Neural cell (in vitro differentiated cells): ENCODE results near the gene GAB1. TPM values are rescaled to one million over a fixed set of nuclear protein-coding genes. Genes with fewer than 3 reads are reported as not detected.

Source experiments
- H2AFZ ChIP-seq: fragments of 200-600, 300-800 bp; sonication (generic), shearing (Covaris generic); 2 replicates; pipeline ENCODE4 v1.6.0; 2014; ENCODE audit warnings: low read depth, mild to moderate bottlenecking, antibody characterized with exemption, low read length, moderate library complexity
- H3F3A ChIP-seq: fragments of 200-600 bp; shearing (Covaris generic); 2 replicates; pipeline ENCODE4 v1.6.1; 2016; ENCODE audit warnings: mild to moderate bottlenecking, moderate library complexity, mixed read lengths, antibody characterized with exemption, low read length; ENCODE audit not compliant: insufficient read depth, poor library complexity, severe bottlenecking
- H3K27ac ChIP-seq: fragments of 200-600, 300-800 bp; sonication (generic), shearing (Covaris generic); 2 replicates; pipeline ENCODE4 v1.5.1; 2014; ENCODE audit warnings: mild to moderate bottlenecking, low read length, moderate library complexity
- H3K27me3 ChIP-seq: fragments of 300-800, 200-600 bp; sonication (generic), shearing (Covaris generic); 2 replicates; pipeline ENCODE4 v1.6.0; 2014; ENCODE audit warnings: mild to moderate bottlenecking, low read depth, low read length, moderate library complexity; ENCODE audit not compliant: insufficient read depth
- H3K36me3 ChIP-seq: fragments of 300-800, 200-600 bp; sonication (generic), shearing (Covaris generic); 2 replicates; pipeline ENCODE4 v1.5.1; 2014; ENCODE audit warnings: mild to moderate bottlenecking, antibody characterized with exemption, low read length, moderate library complexity; ENCODE audit not compliant: insufficient read depth
- H3K4me2 ChIP-seq: fragments of 300-800, 200-600 bp; sonication (generic), shearing (Covaris generic); 2 replicates; pipeline ENCODE4 v1.6.0; 2014; ENCODE audit warnings: mild to moderate bottlenecking, low read length
- H3K4me3 ChIP-seq: fragments of 300-800, 200-600 bp; sonication (generic), shearing (Covaris generic); 2 replicates; pipeline ENCODE4 v1.5.1; 2014; ENCODE audit warnings: mild to moderate bottlenecking, low read length, moderate library complexity
- H3K79me2 ChIP-seq: fragments of 200-600 bp; shearing (Covaris generic); replicated peaks from 2 replicates; pipeline ENCODE4 v1.6.0; 2014; ENCODE audit warnings: mild to moderate bottlenecking, low read length, moderate library complexity; ENCODE audit not compliant: insufficient read depth
- H3K9ac ChIP-seq: fragments of 300-800, 200-600 bp; sonication (generic), shearing (Covaris generic); 2 replicates; pipeline ENCODE4 v1.6.1; 2016; ENCODE audit warnings: mild to moderate bottlenecking, low read length, mixed read lengths
- H3K9me2 ChIP-seq: fragments of 200-600 bp; shearing (Covaris generic); 2 replicates; pipeline ENCODE4 v1.6.1; 2016; ENCODE audit warnings: mild to moderate bottlenecking, low read length, mixed read lengths; ENCODE audit not compliant: insufficient read depth
- H3K9me3 ChIP-seq: fragments of 200-600, 300-800 bp; sonication (generic), shearing (Covaris generic); 2 replicates; pipeline ENCODE4 v1.6.1; 2016; ENCODE audit warnings: mild to moderate bottlenecking, mixed run types, low read length, moderate library complexity, mixed read lengths
- H4K20me1 ChIP-seq: fragments of 200-600 bp; shearing (Covaris generic); 2 replicates; pipeline ENCODE4 v1.6.1; 2016; ENCODE audit warnings: mild to moderate bottlenecking, mixed run types; ENCODE audit not compliant: insufficient read depth
- CTCF ChIP-seq: fragments of 450-650 bp; IDR thresholded peaks from 2 replicates; pipeline ENCODE4 v1.5.1; 2014; ENCODE audit warnings: antibody characterized with exemption, mild to moderate bottlenecking, moderate library complexity; ENCODE audit not compliant: poor library complexity, severe bottlenecking
- EP300 ChIP-seq: fragments of 450-650 bp; conservative IDR thresholded peaks from 2 replicates; pipeline ENCODE4 v1.6.1; 2014; ENCODE audit warnings: antibody characterized with exemption, mild to moderate bottlenecking, moderate library complexity; ENCODE audit not compliant: poor library complexity, severe bottlenecking
- EZH2 ChIP-seq: fragments of 200-600, 300-800 bp; shearing (Covaris generic), sonication (generic); IDR thresholded peaks from 2 replicates; pipeline ENCODE4 v1.6.1; 2014; ENCODE audit warnings: antibody characterized with exemption, low read length, borderline replicate concordance, mild to moderate bottlenecking; ENCODE audit not compliant: insufficient read depth, poor library complexity, severe bottlenecking
- MXI1 ChIP-seq: fragments of 450-650 bp; conservative IDR thresholded peaks from 2 replicates; pipeline ENCODE4 v1.6.1; 2014; ENCODE audit warnings: antibody characterized with exemption, mild to moderate bottlenecking; ENCODE audit not compliant: poor library complexity, severe bottlenecking
- POLR2AphosphoS5 ChIP-seq: IDR thresholded peaks from 2 replicates; pipeline ENCODE4 v1.6.1; 2012
- RAD21 ChIP-seq: fragments of 450-650 bp; conservative IDR thresholded peaks from 2 replicates; pipeline ENCODE4 v1.6.1; 2014; ENCODE audit warnings: antibody characterized with exemption, mild to moderate bottlenecking, moderate library complexity
- REST ChIP-seq: IDR thresholded peaks from 2 replicates; pipeline ENCODE4 v1.6.1; 2012; ENCODE audit warnings: borderline replicate concordance
- SMC3 ChIP-seq: fragments of 450-650 bp; conservative IDR thresholded peaks from 2 replicates; pipeline ENCODE4 v1.6.1; 2014; ENCODE audit warnings: antibody characterized with exemption, mild to moderate bottlenecking, moderate library complexity; ENCODE audit not compliant: poor library complexity
- TAF1 ChIP-seq: IDR thresholded peaks from 2 replicates; pipeline ENCODE4 v1.6.1; 2012; ENCODE audit warnings: low read depth
- polyA plus RNA-seq: library from polyadenylated mRNA; depleted of rRNA; stranded (reverse); fragments of >200 nt; gene quantifications from 2 replicates; pipeline ENCODE4 v1.2.3, GENCODE V29; 2014

Gene GAB1
- polyA plus RNA-seq, 1 donor from 2014 or later, result 2.4 TPM

- no peaks in the 10 kb centered on the region for H3K79me2 ChIP-seq
- H3K9me3 ChIP-seq, result no peaks in the 10 kb centered on the region
- H4K20me1 ChIP-seq, result no peaks in the 10 kb centered on the region
- no peaks in the 10 kb centered on the region for H3K9me2 ChIP-seq
- no peak overlapping the region for H3K9ac ChIP-seq
- H3F3A ChIP-seq, result no peaks in the 10 kb centered on the region
- no peak for TF ChIP-seq MXI1
- TF ChIP-seq TAF1, result no peak
- TF ChIP-seq POLR2AphosphoS5, result no peak
- TF ChIP-seq EP300, result no peak
- no peak for TF ChIP-seq RAD21
- no peak for TF ChIP-seq EZH2
- TF ChIP-seq CTCF, result no peak
- TF ChIP-seq REST, result no peak
- TF ChIP-seq SMC3, result no peak
- no peak overlapping the region for H3K4me3 ChIP-seq
- no peak overlapping the region for H2AFZ ChIP-seq
- H3K27ac ChIP-seq, result no peak overlapping the region
- H3K4me2 ChIP-seq, result no peak overlapping the region
- no peaks in the 10 kb centered on the region for H3K27me3 ChIP-seq
- H3K36me3 ChIP-seq, result no peaks in the 10 kb centered on the region
Measured at GRCh38 chr4:143402776-143403552, 66.3 kb downstream of the GAB1 start.

DNA sequence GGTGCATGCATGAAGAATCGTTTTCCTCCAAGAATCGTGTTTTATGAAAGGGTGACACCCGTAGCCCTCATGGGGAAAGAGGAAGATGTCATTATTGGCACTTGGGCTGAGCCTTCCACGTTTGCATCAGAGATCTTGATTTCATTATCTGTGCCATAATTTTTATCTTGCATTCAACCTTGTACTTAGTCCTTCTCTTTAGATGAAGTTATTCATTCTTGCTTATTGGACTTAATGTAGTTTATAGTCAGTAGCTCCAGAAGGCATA, 66.8 kb downstream of the GAB1 start:
- no peaks in the 10 kb centered on the region for H3K9me2 ChIP-seq
- H3K27ac ChIP-seq, result no peak overlapping the region
- H3K4me3 ChIP-seq, result no peak overlapping the region
- H3K79me2 ChIP-seq, result no peaks in the 10 kb centered on the region
- no peaks in the 10 kb centered on the region for H3K36me3 ChIP-seq
- no peak overlapping the region for H3K9ac ChIP-seq
- TF ChIP-seq TAF1 (no peak), EZH2 (no peak), CTCF (no peak), POLR2AphosphoS5 (no peak), SMC3 (no peak), EP300 (no peak), REST (no peak), RAD21 (no peak), MXI1 (no peak)
- H3K27me3 ChIP-seq, result no peaks in the 10 kb centered on the region
- H3K9me3 ChIP-seq, result no peaks in the 10 kb centered on the region
- no peak overlapping the region for H3K4me2 ChIP-seq
- H3F3A ChIP-seq, result no peaks in the 10 kb centered on the region
- H4K20me1 ChIP-seq, result no peaks in the 10 kb centered on the region
- H2AFZ ChIP-seq, result no peak overlapping the region
